ENCODE results near the gene DOCK3.
"Not testable (repeated sequence)": the region's sequence is repeated elsewhere in the genome, so short reads cannot be mapped to it uniquely, and the experiment has no call there.

The DOCK3 gene

GRCh38 chr3:50687916-50688315 is 13.2 kb downstream of the DOCK3 start:
- DNase-seq (ENCODE audit: low spot score), result no peak

GRCh38 chr3:50688602-50689001 is 13.9 kb downstream of the DOCK3 start:
- DNase-seq (ENCODE audit: low spot score), result not testable (repeated sequence)

GRCh38 chr3:50689558-50689957 is 14.8 kb downstream of the DOCK3 start:
- DNase-seq (ENCODE audit: low spot score), result no peak

GRCh38 chr3:50695031-50695430 is 20.3 kb downstream of the DOCK3 start:
- DNase-seq (ENCODE audit: low spot score), result no peak

- DNase-seq (ENCODE audit: low spot score), result no peak
Observed at GRCh38 chr3:50696276-50696675, 21.5 kb downstream of the DOCK3 start.

GRCh38 chr3:50698269-50698668 is 23.5 kb downstream of the DOCK3 start:
- no peak for DNase-seq (ENCODE audit: low spot score)

GRCh38 chr3:50708620-50709019 is 33.9 kb downstream of the DOCK3 start:
- no peak for DNase-seq (ENCODE audit: low spot score)

- DNase-seq (ENCODE audit: low spot score), result no peak
Observed at GRCh38 chr3:50714946-50715345, 40.2 kb downstream of the DOCK3 start.

GRCh38 chr3:50724831-50725230 is 50.1 kb downstream of the DOCK3 start:
- no peak for DNase-seq (ENCODE audit: low spot score)

GRCh38 chr3:50734985-50735384 is 60.3 kb downstream of the DOCK3 start:
- no peak for DNase-seq (ENCODE audit: low spot score)

- DNase-seq (ENCODE audit: low spot score), result no peak
Observed at GRCh38 chr3:50737193-50737905, 62.6 kb downstream of the DOCK3 start.

- DNase-seq (ENCODE audit: low spot score), result no peak
Observed at GRCh38 chr3:50737906-50738598, 63.3 kb downstream of the DOCK3 start.

- DNase-seq (ENCODE audit: low spot score), result no peak
Observed at GRCh38 chr3:50743643-50744042, 68.9 kb downstream of the DOCK3 start.

GRCh38 chr3:50749822-50750221 is 75.1 kb downstream of the DOCK3 start:
- no peak for DNase-seq (ENCODE audit: low spot score)

- DNase-seq (ENCODE audit: low spot score), result no peak
Observed at GRCh38 chr3:50759015-50759414, 84.3 kb downstream of the DOCK3 start.

GRCh38 chr3:50777680-50778079 is 103.0 kb downstream of the DOCK3 start:
- no peak for DNase-seq (ENCODE audit: low spot score)

- not testable (repeated sequence) for DNase-seq (ENCODE audit: low spot score)
Observed at GRCh38 chr3:50781766-50782165, 107.0 kb downstream of the DOCK3 start.

GRCh38 chr3:50786631-50787030 is 111.9 kb downstream of the DOCK3 start:
- no peak for DNase-seq (ENCODE audit: low spot score)

- not testable (repeated sequence) for DNase-seq (ENCODE audit: low spot score)
Observed at GRCh38 chr3:50790894-50791293, 116.2 kb downstream of the DOCK3 start.

- no peak for DNase-seq (ENCODE audit: low spot score)
Observed at GRCh38 chr3:50792568-50792967, 117.8 kb downstream of the DOCK3 start.

GRCh38 chr3:50803805-50804204 is 129.1 kb downstream of the DOCK3 start:
- DNase-seq (ENCODE audit: low spot score), result not testable (repeated sequence)

- DNase-seq (ENCODE audit: low spot score), result not testable (repeated sequence)
Observed at GRCh38 chr3:50804376-50804775, 129.6 kb downstream of the DOCK3 start.

GRCh38 chr3:50805321-50805720 is 130.6 kb downstream of the DOCK3 start:
- no peak for DNase-seq (ENCODE audit: low spot score)

- no peak for DNase-seq (ENCODE audit: low spot score)
Observed at GRCh38 chr3:50806031-50806430, 131.3 kb downstream of the DOCK3 start.
